HCT116 (cell line): Measurements from ENCODE around the gene CCDC9B. TPM values are rescaled to one million over a fixed set of nuclear protein-coding genes. Genes with fewer than 3 reads are reported as not detected.

ENCODE experiments used
- ATAC-seq: fragments of 200-7000 bp; cut with Tn5 transposase; 2 replicates; pipeline ENCODE4 v1.9.1; 2020; ENCODE audit warnings: mild to moderate bottlenecking, moderate library complexity
- BruUV-seq: library from RNA; stranded (reverse); fragments of 400-500 nt; replicated peaks from 2 replicates; lab custom pipeline; 2021; lab: Mats Ljungman, UMichigan
- CTCF ChIA-PET: fragments of 300-600 bp; sonication (Branson Sonifier 250); formaldehyde crosslinking; loops from one replicate; lab custom pipeline; 2021; ENCODE audit warnings: antibody characterized with exemption; lab: Charles Lee
- POLR2A ChIA-PET: fragments of 300-600, 350-600 bp; sonication (Branson Sonifier 250); formaldehyde crosslinking; loops from one replicate; lab custom pipeline; 2021; ENCODE audit warnings: antibody characterized with exemption; lab: Charles Lee
- RAD21 ChIA-PET, 2 experiments: fragments of 300-600 bp; sonication (Branson Sonifier 250); formaldehyde crosslinking; loops; one replicate each; lab custom pipeline; 2023; ENCODE audit warnings: low total read pairs in 2 of 2; ENCODE audit not compliant: uncharacterized antibody in 2 of 2, unreplicated experiment in 2 of 2, low non-redundant PET in 1 of 2; lab: Charles Lee
- DNase-seq: peaks from one replicate; pipeline ENCODE4 v3.0.0-alpha.2; 2010; ENCODE audit warnings: low read depth, low spot score
- H2AFZ ChIP-seq: fragments of 200-600 bp; shearing (Covaris generic), sonication (generic); 2 replicates; pipeline ENCODE4 v1.6.1; 2017; ENCODE audit warnings: low read depth, mixed run types, mixed read lengths, antibody characterized with exemption, low read length; ENCODE audit not compliant: poor library complexity, severe bottlenecking
- H3K27ac ChIP-seq: 2 replicates; pipeline ENCODE4 v1.5.1; 2012; ENCODE audit warnings: low read depth, low read length
- H3K27me3 ChIP-seq: fragments of 200-600 bp; sonication (generic); 2 replicates; pipeline ENCODE4 v1.6.1; 2016; ENCODE audit warnings: mixed run types, low read length, mixed read lengths; ENCODE audit not compliant: insufficient read depth
- H3K36me3 ChIP-seq, 2 experiments: fragments of 200-500 bp in 1 of 2; fragments of 200-600 bp in 1 of 2; sonication (Bioruptor generic) in 1 of 2; sonication (generic) in 1 of 2; 2 replicates each; pipeline versions ENCODE4 v1.5.1 to v1.6.1; 2014 to 2016; ENCODE audit warnings: low read length in 2 of 2, inconsistent platforms in 1 of 2, mixed read lengths in 1 of 2, mixed run types in 1 of 2; ENCODE audit not compliant: insufficient read depth in 2 of 2, control insufficient read depth in 1 of 2
- H3K4me1 ChIP-seq, 2 experiments: fragments of 200-600 bp in 1 of 2; sonication (generic) in 1 of 2; 2 replicates each; pipeline versions ENCODE4 v1.5.1 to v1.6.1; 2012 to 2017; ENCODE audit warnings: low read length in 2 of 2, inconsistent platforms in 1 of 2, mild to moderate bottlenecking in 1 of 2, mixed read lengths in 1 of 2, mixed run types in 1 of 2, moderate library complexity in 1 of 2; ENCODE audit not compliant: insufficient read depth in 2 of 2, control insufficient read depth in 1 of 2
- H3K4me2 ChIP-seq: fragments of 200-600 bp; sonication (generic); 2 replicates; pipeline ENCODE4 v1.6.1; 2017; ENCODE audit warnings: mixed run types, low read length, mixed read lengths
- H3K4me3 ChIP-seq, 2 experiments: fragments of 200-600 bp in 1 of 2; sonication (generic) in 1 of 2; replicated peaks in 1 of 2; 2 replicates each; pipeline ENCODE4 v1.5.1; 2011 to 2016; ENCODE audit warnings: low read length in 2 of 2, control low read depth in 1 of 2, low read depth in 1 of 2, mild to moderate bottlenecking in 1 of 2, mixed read lengths in 1 of 2, mixed run types in 1 of 2
- H3K79me2 ChIP-seq: fragments of 200-600 bp; sonication (generic); 2 replicates; pipeline ENCODE4 v1.6.1; 2017; ENCODE audit warnings: mild to moderate bottlenecking, mixed run types, low read length, moderate library complexity, mixed read lengths; ENCODE audit not compliant: insufficient read depth
- H3K9ac ChIP-seq: fragments of 200-600 bp; sonication (generic); 2 replicates; pipeline ENCODE4 v1.6.1; 2016; ENCODE audit warnings: low read length, mixed read lengths
- H3K9me2 ChIP-seq: fragments of 200-600 bp; sonication (generic), shearing (Covaris generic); 2 replicates; pipeline ENCODE4 v1.6.1; 2017; ENCODE audit warnings: mixed run types, mild to moderate bottlenecking, moderate library complexity; ENCODE audit not compliant: insufficient read depth
- H3K9me3 ChIP-seq, 2 experiments: fragments of 200-500 bp in 1 of 2; fragments of 200-600 bp in 1 of 2; sonication (Bioruptor generic) in 1 of 2; sonication (generic) in 1 of 2; 2 replicates each; pipeline ENCODE4 v1.6.1; 2014 to 2017; ENCODE audit warnings: low read length in 2 of 2, mixed read lengths in 2 of 2, inconsistent platforms in 1 of 2, low read depth in 1 of 2, mild to moderate bottlenecking in 1 of 2, mixed run types in 1 of 2, moderate library complexity in 1 of 2; ENCODE audit not compliant: control insufficient read depth in 1 of 2, insufficient read depth in 1 of 2
- H4K20me1 ChIP-seq: fragments of 200-600 bp; sonication (generic), shearing (Covaris generic); 2 replicates; pipeline ENCODE4 v1.6.1; 2017; ENCODE audit warnings: mixed run types, mild to moderate bottlenecking, moderate library complexity; ENCODE audit not compliant: insufficient read depth
- CBX3 ChIP-seq: IDR thresholded peaks from 2 replicates; pipeline ENCODE4 v1.6.1; 2012; ENCODE audit warnings: low read depth
- CEBPB ChIP-seq: IDR thresholded peaks from 2 replicates; pipeline ENCODE4 v1.6.1; 2012; ENCODE audit warnings: low read depth
- EGR1 ChIP-seq: IDR thresholded peaks from 2 replicates; pipeline ENCODE4 v1.6.1; 2012; ENCODE audit warnings: low read depth
- ELF1 ChIP-seq: IDR thresholded peaks from 2 replicates; pipeline ENCODE4 v1.6.1; 2012; ENCODE audit warnings: low read depth, borderline replicate concordance
- EZH2 ChIP-seq: fragments of 200-600 bp; sonication (generic); IDR thresholded peaks from 2 replicates; pipeline ENCODE4 v1.6.1; 2017; ENCODE audit warnings: antibody characterized with exemption, mixed run types
- EZH2phosphoT487 ChIP-seq: fragments of 200-600 bp; IDR thresholded peaks from 2 replicates; pipeline ENCODE4 v1.6.1; 2018; ENCODE audit warnings: antibody characterized with exemption, borderline replicate concordance
- FOSL1 ChIP-seq: IDR thresholded peaks from 2 replicates; pipeline ENCODE4 v1.6.1; 2012; ENCODE audit warnings: low read depth
- JUND ChIP-seq: IDR thresholded peaks from 2 replicates; pipeline ENCODE4 v1.6.1; 2012
- POLR2A ChIP-seq: IDR thresholded peaks from 2 replicates; pipeline ENCODE4 v1.7.0; 2011; ENCODE audit warnings: borderline replicate concordance; ENCODE audit not compliant: insufficient read depth, insufficient read length; ENCODE audit errors: extremely low read depth
- POLR2AphosphoS5 ChIP-seq: IDR thresholded peaks from 2 replicates; pipeline ENCODE4 v1.6.1; 2011; ENCODE audit warnings: mild to moderate bottlenecking, low read depth, low read length, moderate library complexity
- RAD21 ChIP-seq: IDR thresholded peaks from 2 replicates; pipeline ENCODE4 v1.6.1; 2012; ENCODE audit warnings: low read depth, mild to moderate bottlenecking
- SIN3A ChIP-seq: IDR thresholded peaks from 2 replicates; pipeline ENCODE4 v1.6.1; 2012; ENCODE audit warnings: low read depth
- SP1 ChIP-seq: IDR thresholded peaks from 2 replicates; pipeline ENCODE4 v1.6.1; 2012; ENCODE audit warnings: low read depth
- TCF7L2 ChIP-seq: IDR thresholded peaks from 2 replicates; pipeline ENCODE4 v1.7.0; 2011; ENCODE audit warnings: borderline replicate concordance, inconsistent platforms; ENCODE audit not compliant: insufficient read depth, insufficient read length; ENCODE audit errors: extremely low read depth
- ZFX ChIP-seq: fragments of 450-650 bp; IDR thresholded peaks from 2 replicates; pipeline ENCODE4 v1.6.1; 2017
- intact Hi-C: fragments of 100-400 bp; cut with micrococcal nuclease; formaldehyde crosslinking; loops from 2 replicates; pipeline ENCODE4 v1.10.0; 2022
- total RNA-seq: library from RNA; stranded (reverse); gene quantifications from one replicate; pipeline ENCODE4 v1.2.1, GENCODE V29; 2021; ENCODE audit not compliant: unreplicated experiment
- TF ChIP-seq, protein P1 (sequence below): IDR thresholded peaks from 2 replicates; pipeline ENCODE4 v1.6.1; 2012
- TF ChIP-seq, protein P2 (sequence below): IDR thresholded peaks from 2 replicates; pipeline ENCODE4 v1.6.1; 2011; ENCODE audit warnings: mild to moderate bottlenecking, low read length, moderate library complexity; ENCODE audit not compliant: insufficient replicate concordance; ENCODE audit errors: extremely low read depth
- TF ChIP-seq, protein P3 (sequence below): IDR thresholded peaks from 2 replicates; pipeline ENCODE4 v1.6.1; 2012; ENCODE audit warnings: low read depth
- TF ChIP-seq, protein P4 (sequence below): IDR thresholded peaks from 2 replicates; pipeline ENCODE4 v1.6.1; 2012

Gene CCDC9B
- total RNA-seq, 1 experiment from 2014 or later, result 15.6 TPM

DNA sequence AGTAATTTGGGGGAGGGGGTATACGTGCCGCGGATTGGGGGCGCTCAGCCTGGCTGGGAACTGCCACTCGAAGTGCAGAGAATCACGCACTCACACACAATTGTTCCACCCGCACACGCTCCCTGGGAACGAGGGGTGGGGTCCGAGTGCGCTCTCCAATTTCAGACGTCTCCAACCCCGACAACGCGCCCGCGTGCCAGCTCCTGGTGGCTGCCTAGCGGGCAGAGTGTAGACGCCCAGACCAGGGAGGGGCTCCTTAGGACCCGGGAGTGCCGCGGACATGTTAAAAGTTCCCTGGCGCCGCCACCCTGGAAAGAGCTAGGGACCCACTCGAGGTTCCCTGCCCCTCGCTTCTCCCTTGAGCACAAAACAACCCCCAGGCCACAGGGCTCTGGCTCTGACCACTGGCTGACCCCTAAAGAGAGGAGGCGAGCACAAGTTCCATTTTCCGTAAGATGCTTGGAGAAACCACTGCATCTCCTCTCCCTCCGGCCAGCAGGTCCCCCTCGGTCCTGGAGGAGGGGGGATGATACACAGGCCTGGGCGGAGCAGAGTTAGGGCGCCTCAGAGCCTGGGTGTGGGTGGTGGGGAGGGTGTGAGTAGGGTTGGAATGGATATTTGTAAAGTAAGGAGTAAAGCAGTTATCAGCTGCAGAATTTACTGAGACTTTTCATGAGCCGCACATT is 57.0 kb downstream of the CCDC9B start:
- BruUV-seq, result no TSS peak
- peak overlapping the region; percentile 87 for H3K4me2 ChIP-seq
- intact Hi-C loops, result no loop called here

More for the DNA sequence above, 57.0 kb downstream of the CCDC9B start:
- DNase-seq (no peak), ATAC-seq (no peak)
- no peak for TF ChIP-seq EZH2phosphoT487
- TF ChIP-seq, protein P1, sequence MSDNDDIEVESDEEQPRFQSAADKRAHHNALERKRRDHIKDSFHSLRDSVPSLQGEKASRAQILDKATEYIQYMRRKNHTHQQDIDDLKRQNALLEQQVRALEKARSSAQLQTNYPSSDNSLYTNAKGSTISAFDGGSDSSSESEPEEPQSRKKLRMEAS, result no peak
- no peak for TF ChIP-seq JUND
- TF ChIP-seq ELF1, result no peak
- TF ChIP-seq, protein P2, sequence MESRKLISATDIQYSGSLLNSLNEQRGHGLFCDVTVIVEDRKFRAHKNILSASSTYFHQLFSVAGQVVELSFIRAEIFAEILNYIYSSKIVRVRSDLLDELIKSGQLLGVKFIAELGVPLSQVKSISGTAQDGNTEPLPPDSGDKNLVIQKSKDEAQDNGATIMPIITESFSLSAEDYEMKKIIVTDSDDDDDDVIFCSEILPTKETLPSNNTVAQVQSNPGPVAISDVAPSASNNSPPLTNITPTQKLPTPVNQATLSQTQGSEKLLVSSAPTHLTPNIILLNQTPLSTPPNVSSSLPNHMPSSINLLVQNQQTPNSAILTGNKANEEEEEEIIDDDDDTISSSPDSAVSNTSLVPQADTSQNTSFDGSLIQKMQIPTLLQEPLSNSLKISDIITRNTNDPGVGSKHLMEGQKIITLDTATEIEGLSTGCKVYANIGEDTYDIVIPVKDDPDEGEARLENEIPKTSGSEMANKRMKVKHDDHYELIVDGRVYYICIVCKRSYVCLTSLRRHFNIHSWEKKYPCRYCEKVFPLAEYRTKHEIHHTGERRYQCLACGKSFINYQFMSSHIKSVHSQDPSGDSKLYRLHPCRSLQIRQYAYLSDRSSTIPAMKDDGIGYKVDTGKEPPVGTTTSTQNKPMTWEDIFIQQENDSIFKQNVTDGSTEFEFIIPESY, result no peak
- TF ChIP-seq EZH2, result no peak
- no peak for TF ChIP-seq RAD21
- no peak for TF ChIP-seq POLR2AphosphoS5
- TF ChIP-seq, protein P3, sequence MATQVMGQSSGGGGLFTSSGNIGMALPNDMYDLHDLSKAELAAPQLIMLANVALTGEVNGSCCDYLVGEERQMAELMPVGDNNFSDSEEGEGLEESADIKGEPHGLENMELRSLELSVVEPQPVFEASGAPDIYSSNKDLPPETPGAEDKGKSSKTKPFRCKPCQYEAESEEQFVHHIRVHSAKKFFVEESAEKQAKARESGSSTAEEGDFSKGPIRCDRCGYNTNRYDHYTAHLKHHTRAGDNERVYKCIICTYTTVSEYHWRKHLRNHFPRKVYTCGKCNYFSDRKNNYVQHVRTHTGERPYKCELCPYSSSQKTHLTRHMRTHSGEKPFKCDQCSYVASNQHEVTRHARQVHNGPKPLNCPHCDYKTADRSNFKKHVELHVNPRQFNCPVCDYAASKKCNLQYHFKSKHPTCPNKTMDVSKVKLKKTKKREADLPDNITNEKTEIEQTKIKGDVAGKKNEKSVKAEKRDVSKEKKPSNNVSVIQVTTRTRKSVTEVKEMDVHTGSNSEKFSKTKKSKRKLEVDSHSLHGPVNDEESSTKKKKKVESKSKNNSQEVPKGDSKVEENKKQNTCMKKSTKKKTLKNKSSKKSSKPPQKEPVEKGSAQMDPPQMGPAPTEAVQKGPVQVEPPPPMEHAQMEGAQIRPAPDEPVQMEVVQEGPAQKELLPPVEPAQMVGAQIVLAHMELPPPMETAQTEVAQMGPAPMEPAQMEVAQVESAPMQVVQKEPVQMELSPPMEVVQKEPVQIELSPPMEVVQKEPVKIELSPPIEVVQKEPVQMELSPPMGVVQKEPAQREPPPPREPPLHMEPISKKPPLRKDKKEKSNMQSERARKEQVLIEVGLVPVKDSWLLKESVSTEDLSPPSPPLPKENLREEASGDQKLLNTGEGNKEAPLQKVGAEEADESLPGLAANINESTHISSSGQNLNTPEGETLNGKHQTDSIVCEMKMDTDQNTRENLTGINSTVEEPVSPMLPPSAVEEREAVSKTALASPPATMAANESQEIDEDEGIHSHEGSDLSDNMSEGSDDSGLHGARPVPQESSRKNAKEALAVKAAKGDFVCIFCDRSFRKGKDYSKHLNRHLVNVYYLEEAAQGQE, result no peak
- no peak for TF ChIP-seq FOSL1
- no peak for TF ChIP-seq SP1
- TF ChIP-seq, protein P4, sequence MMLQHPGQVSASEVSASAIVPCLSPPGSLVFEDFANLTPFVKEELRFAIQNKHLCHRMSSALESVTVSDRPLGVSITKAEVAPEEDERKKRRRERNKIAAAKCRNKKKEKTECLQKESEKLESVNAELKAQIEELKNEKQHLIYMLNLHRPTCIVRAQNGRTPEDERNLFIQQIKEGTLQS, result no peak
- TF ChIP-seq CBX3, result no peak
- TF ChIP-seq CEBPB, result no peak
- no peak for TF ChIP-seq SIN3A
- TF ChIP-seq TCF7L2, result no peak
- TF ChIP-seq POLR2A, result no peak
- TF ChIP-seq ZFX, result no peak
- TF ChIP-seq EGR1, result no peak
- RAD21 ChIA-PET, result no interaction called here
- Histone ChIP-seq H3K79me2 (no peaks in the 10 kb centered on the region), H3K9me3 (no peaks in the 10 kb centered on the region), H3K27me3 (no peaks in the 10 kb centered on the region), H2AFZ (no peak overlapping the region), H3K9me2 (no peaks in the 10 kb centered on the region), H3K4me3 (no peak overlapping the region; a peak in 1 of 4 replicates), H3K4me1 (peaks cover 35 to 55% of the 10 kb centered on the region in 2 experiments), H3K9ac (no peak overlapping the region), H4K20me1 (no peaks in the 10 kb centered on the region), H3K36me3 (no peaks in the 10 kb centered on the region), H3K27ac (no peak overlapping the region)
- POLR2A ChIA-PET, result no interaction called here
- CTCF ChIA-PET, result interaction anchor here (1.2 to 1.9 kb wide), 2 partner anchors 9 to 28 kb away, joined by 3 to 4 read pairs; no protein-coding TSS in a partner anchor
